ENCODE data around the gene PALLD. TPM values are rescaled to one million over a fixed set of nuclear protein-coding genes. Genes with fewer than 3 reads are reported as not detected.

PALLD gene
- polyA plus RNA-seq, 3 donors = 6.1 to 11.8 (median 9.9) TPM

- Mint-ChIP-seq H3K36me3 (no peaks in the 10 kb centered on the region), H3K27me3 (ENCODE audit: low read depth in 3 of 3) (peaks cover 2 to 6% (median 3%) of the 10 kb centered on the region in 3 donors), H3K9me3 (peaks cover 0 to 6% (median 2%) of the 10 kb centered on the region in 7 donors), H3K27ac (no peak overlapping the region), H3K4me1 (peaks cover 7% of the 10 kb centered on the region), H3K4me3 (no peak overlapping the region)
- Histone ChIP-seq H3K9me3 (replicated peaks in 1 of 2; ENCODE audit: control insufficient read depth in 1 of 2, insufficient read depth in 1 of 2, low read length in 2 of 2) (no peaks in the 10 kb centered on the region), H3K4me3 (replicated peaks in 1 of 3; ENCODE audit: low read depth in 2 of 3, low read length in 3 of 3) (no peak overlapping the region), H3K4me2 (replicated peaks; ENCODE audit: extremely low read depth, low read length, poor library complexity, severe bottlenecking) (no peak overlapping the region), H4K20me1 (ENCODE audit: insufficient read depth, low read length) (no peaks in the 10 kb centered on the region), H3K27ac (ENCODE audit: low read depth in 1 of 2, low read length in 2 of 2) (no peak overlapping the region), H3K36me3 (replicated peaks in 1 of 2; ENCODE audit: control insufficient read depth in 1 of 2, insufficient read depth in 2 of 2, low read length in 2 of 2) (no peaks in the 10 kb centered on the region), H3K79me2 (ENCODE audit: insufficient read depth, low read length) (no peaks in the 10 kb centered on the region), H3K9ac (ENCODE audit: insufficient read depth, low read length, poor library complexity, severe bottlenecking) (no peak overlapping the region), H3K27me3 (ENCODE audit: control insufficient read depth in 2 of 2, insufficient read depth in 2 of 2, low read length in 2 of 2) (peaks cover 0 to 2% of the 10 kb centered on the region in 2 donors), H3K4me1 (ENCODE audit: control insufficient read depth in 1 of 2, insufficient read depth in 2 of 2, low read length in 2 of 2) (peaks cover 5 to 15% of the 10 kb centered on the region in 2 donors), H2AFZ (ENCODE audit: insufficient read depth, low read depth, low read length, poor library complexity, severe bottlenecking) (no peak overlapping the region)
- intact Hi-C loops (cut with micrococcal nuclease) = no loop called here
- TF ChIP-seq, protein P1, sequence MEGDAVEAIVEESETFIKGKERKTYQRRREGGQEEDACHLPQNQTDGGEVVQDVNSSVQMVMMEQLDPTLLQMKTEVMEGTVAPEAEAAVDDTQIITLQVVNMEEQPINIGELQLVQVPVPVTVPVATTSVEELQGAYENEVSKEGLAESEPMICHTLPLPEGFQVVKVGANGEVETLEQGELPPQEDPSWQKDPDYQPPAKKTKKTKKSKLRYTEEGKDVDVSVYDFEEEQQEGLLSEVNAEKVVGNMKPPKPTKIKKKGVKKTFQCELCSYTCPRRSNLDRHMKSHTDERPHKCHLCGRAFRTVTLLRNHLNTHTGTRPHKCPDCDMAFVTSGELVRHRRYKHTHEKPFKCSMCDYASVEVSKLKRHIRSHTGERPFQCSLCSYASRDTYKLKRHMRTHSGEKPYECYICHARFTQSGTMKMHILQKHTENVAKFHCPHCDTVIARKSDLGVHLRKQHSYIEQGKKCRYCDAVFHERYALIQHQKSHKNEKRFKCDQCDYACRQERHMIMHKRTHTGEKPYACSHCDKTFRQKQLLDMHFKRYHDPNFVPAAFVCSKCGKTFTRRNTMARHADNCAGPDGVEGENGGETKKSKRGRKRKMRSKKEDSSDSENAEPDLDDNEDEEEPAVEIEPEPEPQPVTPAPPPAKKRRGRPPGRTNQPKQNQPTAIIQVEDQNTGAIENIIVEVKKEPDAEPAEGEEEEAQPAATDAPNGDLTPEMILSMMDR (IDR thresholded peaks at IDR 0.05) = no peak
- WGBS (ENCODE audit: insufficient coverage) = 100% methylated on average over 1 of the region's 6 CpGs
- DNase-seq = no peak
Observed at GRCh38 chr4:168731006-168731636, 234.3 kb downstream of the PALLD start.

DNA sequence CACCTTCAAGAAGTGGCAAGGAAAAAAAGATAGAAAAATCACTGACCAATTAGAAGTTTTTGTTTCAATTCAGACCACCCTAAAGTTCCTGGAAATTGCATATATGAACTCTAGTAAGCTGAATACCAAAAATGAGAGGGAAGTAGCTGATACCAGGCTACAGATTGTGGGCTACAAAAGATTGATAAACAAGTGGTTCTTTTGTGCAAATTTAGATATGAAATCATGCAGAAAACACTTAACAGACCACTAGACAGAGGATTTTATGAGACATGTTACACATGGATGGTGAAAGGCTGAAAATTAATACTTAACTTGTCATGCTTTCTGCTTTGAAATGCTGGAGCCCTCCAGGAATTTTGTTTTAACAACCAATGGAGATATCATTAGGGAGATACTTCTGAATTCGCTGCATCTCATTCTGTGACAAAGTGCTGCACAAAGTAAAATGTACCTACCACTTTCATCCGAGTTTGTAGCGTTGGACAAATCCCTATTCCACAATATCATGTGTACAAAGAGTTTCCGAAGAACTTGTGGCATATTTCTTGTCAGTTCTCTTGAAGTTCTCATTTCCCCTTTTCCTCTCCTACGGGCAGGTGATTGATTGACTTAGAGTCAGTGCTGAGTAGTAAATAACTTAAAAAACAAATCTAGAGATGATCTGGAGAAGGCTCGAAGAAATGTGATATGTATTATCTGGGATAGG, 235.0 kb downstream of the PALLD start:
- Histone ChIP-seq H3K9ac (ENCODE audit: insufficient read depth, low read length, poor library complexity, severe bottlenecking) (no peak overlapping the region), H3K9me3 (replicated peaks in 1 of 2; ENCODE audit: control insufficient read depth in 1 of 2, insufficient read depth in 1 of 2, low read length in 2 of 2) (no peaks in the 10 kb centered on the region), H3K36me3 (replicated peaks in 1 of 2; ENCODE audit: control insufficient read depth in 1 of 2, insufficient read depth in 2 of 2, low read length in 2 of 2) (no peaks in the 10 kb centered on the region), H3K79me2 (ENCODE audit: insufficient read depth, low read length) (no peaks in the 10 kb centered on the region), H3K27ac (ENCODE audit: low read depth in 1 of 2, low read length in 2 of 2) (no peak overlapping the region), H3K4me3 (replicated peaks in 1 of 3; ENCODE audit: low read depth in 2 of 3, low read length in 3 of 3) (no peak overlapping the region), H2AFZ (ENCODE audit: insufficient read depth, low read depth, low read length, poor library complexity, severe bottlenecking) (no peak overlapping the region), H3K27me3 (ENCODE audit: control insufficient read depth in 2 of 2, insufficient read depth in 2 of 2, low read length in 2 of 2) (peaks cover 0 to 2% of the 10 kb centered on the region in 2 donors), H3K4me2 (replicated peaks; ENCODE audit: extremely low read depth, low read length, poor library complexity, severe bottlenecking) (no peak overlapping the region), H3K4me1 (ENCODE audit: control insufficient read depth in 1 of 2, insufficient read depth in 2 of 2, low read length in 2 of 2) (peaks cover 0 to 9% of the 10 kb centered on the region in 2 donors), H4K20me1 (ENCODE audit: insufficient read depth, low read length) (no peaks in the 10 kb centered on the region)
- H3K27me3 Mint-ChIP-seq (ENCODE audit: low read depth in 3 of 3) = peaks cover 3 to 6% (median 5%) of the 10 kb centered on the region in 3 donors
- TF ChIP-seq, protein P1 (IDR thresholded peaks at IDR 0.05) = no peak
- no peaks in the 10 kb centered on the region for H3K36me3 Mint-ChIP-seq
- intact Hi-C loops (cut with micrococcal nuclease) = no loop called here
- no peaks in the 10 kb centered on the region for H3K4me1 Mint-ChIP-seq
- 86% methylated on average over 2 of the region's 6 CpGs for WGBS (ENCODE audit: insufficient coverage)
- no peak overlapping the region for H3K27ac Mint-ChIP-seq
- peaks cover 0 to 6% (median 2%) of the 10 kb centered on the region in 7 donors for H3K9me3 Mint-ChIP-seq
- no peak overlapping the region for H3K4me3 Mint-ChIP-seq
- no peak for DNase-seq

All from CD14-positive monocyte (primary cell).